ENCODE data around the gene CCNF.

- no peak for TF ChIP-seq CBX8 (IDR thresholded peaks at IDR 0.05)
- TF ChIP-seq RFX5 (IDR thresholded peaks at IDR 0.05): no peak
- no peak for TF ChIP-seq HDAC2 (IDR thresholded peaks at IDR 0.05)
- TF ChIP-seq CTCF (IDR thresholded peaks at IDR 0.05): no peak
- TF ChIP-seq KDM5A (IDR thresholded peaks at IDR 0.05): no peak
These were observed 18.8 kb downstream of the CCNF start for GRCh38 chr16:2447920-2448583.
